ENCODE data around the gene RFX2. TPM values are rescaled to one million over a fixed set of nuclear protein-coding genes. Genes with fewer than 3 reads are reported as not detected.

RFX2 gene
- total and polyA plus RNA-seq, 9 of the 15 experiments (the other 6 are each of a cell fraction or from before 2014, with no cell fraction given), result 3.6 to 18.7 (median 8.7) TPM

- TF ChIP-seq THAP12 (CRISPR knock-in tag; IDR thresholded peaks at IDR 0.05) (no peak), STAT6 (CRISPR knock-in tag; IDR thresholded peaks at IDR 0.05) (no peak), RAD21 (CRISPR knock-in tag; conservative IDR thresholded peaks at IDR 0.05 in 1 of 2, IDR thresholded peaks at IDR 0.05 in 1 of 2) (peak; percentile 58 to 92; a peak in 3 of 4 replicates), SETDB1 (IDR thresholded peaks at IDR 0.05; ENCODE audit: low read length) (no peak), ZBTB40 (IDR thresholded peaks at IDR 0.05) (0 out of 2 replicates have a peak, but pooled peaks have one; percentile 13), ZBTB40 (CRISPR knock-in tag; IDR thresholded peaks at IDR 0.05) (no peak), EP300 (IDR thresholded peaks at IDR 0.05; ENCODE audit: low read length) (peak; percentile 23; the same call in 1 of the 2 replicates), ZNF785 (CRISPR knock-in tag; IDR thresholded peaks at IDR 0.05) (no peak), IFI16 (CRISPR knock-in tag; IDR thresholded peaks at IDR 0.05) (no peak)
Observed at GRCh38 chr19:6126335-6126974, 16.2 kb upstream of the RFX2 start (continued).
